H1 (cell line): Measurements from ENCODE around the gene AHCY. TPM values are rescaled to one million over a fixed set of nuclear protein-coding genes. Genes with fewer than 3 reads are reported as not detected.

Source experiments
- CTCF ChIA-PET: fragments of 300-600 bp; sonication (Branson Sonifier 250); formaldehyde crosslinking; loops from one replicate; lab custom pipeline; 2021; ENCODE audit not compliant: partially characterized antibody; lab: Charles Lee
- POLR2A ChIA-PET: fragments of 300-600 bp; sonication (Branson Sonifier 250); formaldehyde crosslinking; loops from one replicate; lab custom pipeline; 2021; ENCODE audit warnings: inconsistent platforms; ENCODE audit not compliant: partially characterized antibody; lab: Charles Lee
- DNase-seq, 2 experiments: peaks; one replicate each; pipeline versions ENCODE4 v3.0.0 to v3.0.0-alpha.2; 2010 to 2022; ENCODE audit warnings: low spot score in 2 of 2, low read depth in 1 of 2, mixed read lengths in 1 of 2
- FAIRE-seq: peaks from 2 replicates; lab custom pipeline; 2011; peaks lifted over from hg19 to GRCh38; lab: Jason Lieb, UNC
- H2AFZ ChIP-seq: 2 replicates; pipeline ENCODE4 v1.8.1; 2012; ENCODE audit warnings: low read length, inconsistent platforms
- H2AK5ac ChIP-seq: 2 replicates; pipeline ENCODE4 v1.6.1; 2013; ENCODE audit warnings: low read depth, low read length
- H2BK120ac ChIP-seq: replicated peaks from 2 replicates; pipeline ENCODE3; 2013; ENCODE audit warnings: low read depth, low read length, inconsistent platforms
- H2BK12ac ChIP-seq: 2 replicates; pipeline ENCODE4 v1.6.1; 2013; ENCODE audit warnings: low read depth, low read length
- H2BK15ac ChIP-seq: 2 replicates; pipeline ENCODE4 v1.6.1; 2013; ENCODE audit warnings: low read length
- H2BK20ac ChIP-seq: 2 replicates; pipeline ENCODE4 v1.6.1; 2013; ENCODE audit warnings: low read length
- H2BK5ac ChIP-seq: 2 replicates; pipeline ENCODE4 v1.6.1; 2013; ENCODE audit warnings: low read depth, low read length
- H3K14ac ChIP-seq: 2 replicates; pipeline ENCODE4 v1.6.1; 2013; ENCODE audit warnings: inconsistent platforms; ENCODE audit not compliant: insufficient read length
- H3K18ac ChIP-seq: 2 replicates; pipeline ENCODE4 v1.6.1; 2013; ENCODE audit warnings: low read length; ENCODE audit errors: extremely low read depth
- H3K23ac ChIP-seq: 2 replicates; pipeline ENCODE4 v1.6.1; 2013; ENCODE audit warnings: inconsistent platforms; ENCODE audit not compliant: insufficient read length
- H3K23me2 ChIP-seq: 2 replicates; pipeline ENCODE4 v1.6.1; 2013; ENCODE audit warnings: low read depth, low read length
- H3K27ac ChIP-seq: 2 replicates; pipeline ENCODE4 v1.6.1; 2011; ENCODE audit warnings: low read depth, low read length, inconsistent platforms
- H3K27me3 ChIP-seq, 4 experiments: replicated peaks in 1 of 4; 1 replicate in 1 of 4; 2 replicates in 3 of 4; pipeline versions ENCODE4 v1.6.1 to v1.8.1; 2011 to 2013; ENCODE audit warnings: low read length in 3 of 4, mild to moderate bottlenecking in 3 of 4, inconsistent platforms in 2 of 4, mixed read lengths in 2 of 4, moderate library complexity in 1 of 4; ENCODE audit not compliant: control insufficient read depth in 3 of 4, insufficient read depth in 3 of 4; ENCODE audit errors: extremely low read depth in 1 of 4
- H3K36me3 ChIP-seq, 4 experiments: 2 replicates each; pipeline versions ENCODE4 v1.6.1 to v1.8.1; 2011 to 2013; ENCODE audit warnings: mild to moderate bottlenecking in 4 of 4, low read length in 3 of 4, moderate library complexity in 2 of 4, control low read depth in 1 of 4, inconsistent platforms in 1 of 4; ENCODE audit not compliant: insufficient read depth in 4 of 4, control insufficient read depth in 2 of 4
- H3K4ac ChIP-seq: replicated peaks from 2 replicates; pipeline ENCODE3; 2013; ENCODE audit warnings: low read length, low read depth, mixed read lengths, inconsistent platforms; ENCODE audit not compliant: insufficient read length
- H3K4me1 ChIP-seq, 4 experiments: replicated peaks in 1 of 4; 1 replicate in 1 of 4; 2 replicates in 3 of 4; pipeline versions ENCODE4 v1.6.1 to v1.8.1; 2011 to 2013; ENCODE audit warnings: low read length in 3 of 4, inconsistent platforms in 2 of 4, mixed read lengths in 1 of 4; ENCODE audit not compliant: insufficient read depth in 4 of 4, control insufficient read depth in 3 of 4
- H3K4me2 ChIP-seq, 2 experiments: 2 replicates each; pipeline versions ENCODE4 v1.6.1 to v1.8.1; 2011 to 2013; ENCODE audit warnings: low read depth in 2 of 2, low read length in 2 of 2, control low read depth in 1 of 2, inconsistent platforms in 1 of 2, mild to moderate bottlenecking in 1 of 2; ENCODE audit not compliant: insufficient read depth in 1 of 2
- H3K4me3 ChIP-seq, 4 experiments: fragments of 200-600, 300-600 bp in 1 of 4; sonication (generic), shearing (Covaris generic), sonication (Bioruptor Twin) in 1 of 4; 2 replicates each; pipeline versions ENCODE4 v1.5.1 to v1.8.1; 2011 to 2016; ENCODE audit warnings: low read length in 4 of 4, low read depth in 3 of 4, control low read depth in 2 of 4, inconsistent platforms in 2 of 4, mild to moderate bottlenecking in 2 of 4, mixed read lengths in 1 of 4, moderate library complexity in 1 of 4; ENCODE audit not compliant: insufficient read depth in 2 of 4; ENCODE audit errors: extremely low read depth in 1 of 4
- H3K56ac ChIP-seq: replicated peaks from 2 replicates; pipeline ENCODE3; 2013; ENCODE audit warnings: low read depth, mild to moderate bottlenecking, mixed read lengths, low read length, inconsistent platforms; ENCODE audit not compliant: insufficient read length
- H3K79me1 ChIP-seq: 2 replicates; pipeline ENCODE4 v1.6.1; 2013; ENCODE audit warnings: low read depth, low read length, control low read depth
- H3K79me2 ChIP-seq, 2 experiments: 2 replicates each; pipeline versions ENCODE4 v1.6.1 to v1.8.1; 2012 to 2013; ENCODE audit warnings: low read length in 2 of 2, mild to moderate bottlenecking in 2 of 2, inconsistent platforms in 1 of 2; ENCODE audit not compliant: insufficient read depth in 2 of 2, control insufficient read depth in 1 of 2
- H3K9ac ChIP-seq, 4 experiments: replicated peaks in 1 of 4; 1 replicate in 1 of 4; 2 replicates in 3 of 4; pipeline versions ENCODE4 v1.6.1 to v1.8.1; 2011 to 2013; ENCODE audit warnings: low read depth in 3 of 4, low read length in 3 of 4, control low read depth in 2 of 4, mild to moderate bottlenecking in 2 of 4, moderate library complexity in 2 of 4, inconsistent platforms in 1 of 4; ENCODE audit errors: extremely low read depth in 1 of 4
- H3K9me3 ChIP-seq, 2 experiments: 2 replicates each; pipeline versions ENCODE4 v1.6.1 to v1.8.1; 2012 to 2013; ENCODE audit warnings: mild to moderate bottlenecking in 2 of 2, moderate library complexity in 2 of 2, control low read depth in 1 of 2, inconsistent platforms in 1 of 2, low read depth in 1 of 2, low read length in 1 of 2, mixed read lengths in 1 of 2; ENCODE audit not compliant: insufficient read depth in 2 of 2
- H4K20me1 ChIP-seq, 2 experiments: replicated peaks in 1 of 2; 2 replicates each; pipeline versions ENCODE3 to v1.8.1; 2011 to 2013; ENCODE audit warnings: inconsistent platforms in 2 of 2, low read length in 2 of 2, mild to moderate bottlenecking in 1 of 2; ENCODE audit not compliant: insufficient read depth in 2 of 2, control insufficient read depth in 1 of 2
- H4K5ac ChIP-seq: 2 replicates; pipeline ENCODE4 v1.6.1; 2013; ENCODE audit warnings: low read length, low read depth, mixed read lengths, inconsistent platforms; ENCODE audit not compliant: insufficient read length
- H4K8ac ChIP-seq: 2 replicates; pipeline ENCODE4 v1.8.0; 2013; ENCODE audit warnings: mild to moderate bottlenecking, moderate library complexity, low read length, inconsistent platforms; ENCODE audit not compliant: insufficient read depth; ENCODE audit errors: extremely low read depth
- H4K91ac ChIP-seq: replicated peaks from 2 replicates; pipeline ENCODE3; 2013; ENCODE audit warnings: low read length, mixed read lengths, inconsistent platforms; ENCODE audit not compliant: insufficient read length
- CTCF ChIP-seq, 3 experiments: IDR thresholded peaks; 1 replicate in 2 of 3; 2 replicates in 1 of 3; pipeline versions ENCODE4 v1.5.1 to v1.6.1; 2011; ENCODE audit warnings: low read length in 3 of 3, mild to moderate bottlenecking in 3 of 3, inconsistent platforms in 2 of 3, low read depth in 1 of 3, moderate library complexity in 1 of 3; ENCODE audit not compliant: insufficient read depth in 1 of 3; ENCODE audit errors: control extremely low read depth in 1 of 3
- KDM1A ChIP-seq: fragments of 200-600, 300-600 bp; sonication (generic); IDR thresholded peaks from 2 replicates; pipeline ENCODE4 v1.7.1; 2016; ENCODE audit warnings: mild to moderate bottlenecking, low read length, borderline replicate concordance
- WGBS, 2 experiments: shearing (Covaris generic) in 1 of 2; methylation state at CpG; one replicate each; pipeline versions ENCODE4 v1.1.6 to v1.1.7; 2013 to 2015; ENCODE audit warnings: low lambda C conversion rate in 2 of 2, mixed read lengths in 2 of 2, inconsistent platforms in 1 of 2, low coverage in 1 of 2, missing lambda C conversion rate in 1 of 2; ENCODE audit not compliant: insufficient replicate concordance in 2 of 2, insufficient coverage in 1 of 2, insufficient read length in 1 of 2; ENCODE audit errors: extremely low coverage in 1 of 2, missing lambda C conversion rate in 1 of 2; 5-methylcytosine and 5-hydroxymethylcytosine counted together
- polyA plus RNA-seq, 7 experiments: library from polyadenylated mRNA; depleted of rRNA in 3 of 7; stranded (reverse) in 5 of 7; unstranded in 2 of 7; fragments of >200 nt in 5 of 7; fragments of 200-250 nt in 2 of 7; gene quantifications; 1 replicate in 5 of 7; 2 replicates in 1 of 7; 4 replicates in 1 of 7; pipeline versions ENCODE4 v1.2.1 to v1.2.3, GENCODE V29; 2011 to 2013; ENCODE audit warnings: missing spikeins in 2 of 7, mixed read lengths in 2 of 7
- total RNA-seq: library from RNA; stranded (reverse); fragmentation: NEBNext Ultra II Directional; extraction: Animal tissue kit (Norgen Biotek cat#: 25700); gene quantifications from 2 replicates; pipeline ENCODE4 v1.2.1, GENCODE V29; 2021

The AHCY gene
- total and polyA plus RNA-seq, 2 of the 8 experiments (the other 6 are each of a cell fraction or from before 2014, with no cell fraction given), result 404 to 638 TPM

GRCh38 chr20:34334654-34335407 lies 31.7 kb upstream of the AHCY start:
- no peak for FAIRE-seq
- H3K23me2 ChIP-seq, result no peaks in the 10 kb centered on the region; the same call in 1 of the 2 replicates
- no peak overlapping the region for H2AK5ac ChIP-seq
- no peak overlapping the region for H2BK15ac ChIP-seq
- no peak overlapping the region for H2AFZ ChIP-seq
- H4K5ac ChIP-seq, result no peak overlapping the region
- no peak overlapping the region for H4K91ac ChIP-seq
- H2BK5ac ChIP-seq, result no peak overlapping the region
- no peak for DNase-seq
- H2BK120ac ChIP-seq, result peak overlapping the region; percentile 35
- ChIA-PET CTCF (interaction anchor here (1.0 to 4.8 kb wide), 4 partner anchors 12 to 543 kb away, joined by 3 to 32 read pairs (median 4); no protein-coding TSS in a partner anchor), POLR2A (interaction anchor here (1.4 to 1.9 kb wide), 3 partner anchors 29 to 32 kb away, joined by 4 to 5 read pairs (median 5); partner anchors contain the start of gene AHCY)
- no peaks in the 10 kb centered on the region for H3K79me1 ChIP-seq
- H3K56ac ChIP-seq, result no peak overlapping the region
- H3K18ac ChIP-seq, result no peak overlapping the region
- H3K9ac ChIP-seq, result no peak overlapping the region
- H3K4me1 ChIP-seq, result peaks cover 0 to 10% (median 5%) of the 10 kb centered on the region in 4 experiments; a peak in 3 of 7 replicates
- H4K20me1 ChIP-seq, result no peaks in the 10 kb centered on the region
- WGBS, 2 experiments, result 92% methylated on average over 5 of the region's 5 CpGs; no CpG with 5 or more reads in 1 of the 2 experiments
- H3K79me2 ChIP-seq, result no peaks in the 10 kb centered on the region
- H3K4ac ChIP-seq, result no peak overlapping the region
- H3K23ac ChIP-seq, result no peak overlapping the region
- H3K36me3 ChIP-seq, result no peaks in the 10 kb centered on the region
- H2BK20ac ChIP-seq, result no peak overlapping the region
- H3K27ac ChIP-seq, result no peak overlapping the region
- no peaks in the 10 kb centered on the region for H3K9me3 ChIP-seq
- no peak overlapping the region for H3K4me3 ChIP-seq
- H3K4me2 ChIP-seq, result no peak overlapping the region
- H4K8ac ChIP-seq, result peak overlapping the region; percentile 57; the same call in 1 of the 2 replicates
- H3K14ac ChIP-seq, result no peak overlapping the region
- TF ChIP-seq KDM1A (peak; percentile 64; the same call in 1 of the 2 replicates), CTCF (IDR thresholded peaks at IDR 0.05; ENCODE audit: control extremely low read depth in 1 of 3, insufficient read depth in 1 of 3, low read depth in 1 of 3, low read length in 3 of 3) (no peak)
- no peak overlapping the region for H2BK12ac ChIP-seq
- H3K27me3 ChIP-seq, result no peaks in the 10 kb centered on the region
